Stimulated activated CD8-positive, alpha-beta memory T cell treated with anti-CD3 and anti-CD28 coated beads, Interleukin-15, amount 100 ng/mL, for 4 hours (primary cell): ENCODE results near the gene MAL.

Experiments
- DNase-seq, 2 donors: peaks; one replicate each; pipeline ENCODE4 v3.0.0-alpha.2; 2020; ENCODE audit warnings: low read depth in 2 of 2

MAL gene

GRCh38 chr2:94996305-94997100 lies 29.0 kb upstream of the MAL start:
- no peak for DNase-seq

GRCh38 chr2:94997981-94998930 lies 27.3 kb upstream of the MAL start:
- no peak for DNase-seq

GRCh38 chr2:94999431-94999883 lies 26.1 kb upstream of the MAL start:
- no peak for DNase-seq

DNA sequence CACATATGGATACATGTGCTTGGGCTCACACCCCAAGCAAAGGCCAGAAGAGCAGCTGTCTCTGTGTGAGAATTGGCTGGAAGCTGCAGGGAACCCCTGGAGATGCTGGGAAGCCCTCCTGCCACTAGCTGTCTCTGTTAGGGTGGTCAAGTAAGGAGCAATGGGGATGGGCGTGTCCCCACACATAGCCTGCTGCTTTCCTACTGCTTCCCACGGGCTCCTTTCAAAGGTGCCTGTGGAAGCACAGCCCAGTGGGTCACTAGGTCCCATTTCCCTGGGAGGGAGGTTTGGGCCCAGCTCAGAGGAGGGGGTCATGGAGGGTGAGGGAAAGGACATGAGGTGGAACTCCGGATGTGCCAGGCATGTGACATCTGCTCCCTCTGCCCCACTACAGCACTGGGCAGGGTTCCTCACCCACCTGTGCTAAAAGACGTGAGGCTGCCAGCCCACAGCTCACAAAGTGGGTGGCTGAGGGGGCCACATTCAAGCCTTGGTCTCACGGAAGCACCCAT lies 24.4 kb upstream of the MAL start:
- no peak for DNase-seq

DNA sequence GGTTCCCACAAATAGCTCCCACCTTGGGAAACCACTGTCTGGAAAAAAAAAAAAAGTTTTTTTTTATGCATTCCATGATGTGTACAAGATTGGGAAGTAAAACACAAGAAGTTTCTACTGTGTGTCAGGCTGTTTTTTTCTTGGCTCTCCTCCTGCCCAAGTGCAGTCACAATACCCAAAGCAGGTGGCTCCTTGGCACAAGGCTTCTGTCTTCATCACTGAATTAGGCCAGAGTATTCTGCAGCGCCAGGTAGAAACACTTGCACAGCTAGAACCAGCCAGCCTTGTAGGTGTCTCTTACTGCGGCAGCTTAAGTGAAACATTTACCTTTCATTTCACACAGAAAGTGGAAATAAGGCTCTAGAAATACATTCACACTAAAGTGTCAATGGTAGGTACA lies 23.8 kb upstream of the MAL start:
- DNase-seq, result no peak

- no peak for DNase-seq
Observed at GRCh38 chr2:95002498-95002897, 23.0 kb upstream of the MAL start.

- no peak for DNase-seq
Observed at GRCh38 chr2:95004287-95004686, 21.2 kb upstream of the MAL start.

- DNase-seq, result no peak
Observed at GRCh38 chr2:95004711-95005110, 20.8 kb upstream of the MAL start.

DNA sequence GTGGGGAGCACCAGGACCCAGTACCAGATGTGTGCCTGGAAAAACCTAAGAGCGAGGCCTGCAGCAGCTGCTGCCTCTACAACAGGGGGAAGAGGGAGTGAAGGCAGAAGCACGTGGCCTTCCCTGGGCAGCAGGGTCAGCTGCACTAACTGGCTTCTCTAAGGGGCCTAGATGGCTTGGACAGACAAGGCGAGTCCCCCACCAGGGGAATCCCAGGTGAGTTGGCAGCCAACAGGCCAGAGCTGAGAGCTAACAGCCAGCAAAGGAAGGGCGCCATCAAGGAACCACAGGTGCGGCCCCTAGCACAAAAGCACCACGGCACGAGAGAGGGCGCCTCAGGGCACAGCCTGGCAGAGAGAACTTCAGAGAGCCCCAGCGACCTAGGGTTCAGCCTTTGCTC lies 19.8 kb upstream of the MAL start:
- DNase-seq, result no peak

- DNase-seq, result no peak
Observed at GRCh38 chr2:95006588-95006987, 18.9 kb upstream of the MAL start.

GRCh38 chr2:95007031-95007609 lies 18.4 kb upstream of the MAL start:
- no peak for DNase-seq

DNA sequence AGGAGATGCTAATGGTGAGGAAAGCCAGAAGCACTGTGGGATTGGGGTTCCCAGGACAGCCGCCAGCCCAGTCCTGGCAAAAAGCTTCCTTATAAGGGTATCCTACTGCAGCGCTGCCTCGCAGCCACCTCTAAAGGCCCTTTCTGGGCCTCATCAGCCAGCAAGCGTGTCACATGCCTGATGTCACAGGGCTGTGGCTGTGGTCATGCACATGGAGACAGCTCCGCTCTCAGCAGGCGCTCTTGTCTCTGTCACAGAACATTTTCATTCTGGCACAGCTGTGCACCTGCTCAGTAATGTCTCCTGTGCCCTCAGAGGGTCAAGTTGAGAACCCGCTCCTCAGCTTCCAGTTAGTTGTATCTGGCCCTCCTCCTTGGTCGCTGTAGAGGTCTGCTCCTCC lies 17.7 kb upstream of the MAL start:
- no peak for DNase-seq

GRCh38 chr2:95008306-95008705 lies 17.2 kb upstream of the MAL start:
- no peak for DNase-seq

GRCh38 chr2:95008996-95009395 lies 16.5 kb upstream of the MAL start:
- no peak for DNase-seq

DNA sequence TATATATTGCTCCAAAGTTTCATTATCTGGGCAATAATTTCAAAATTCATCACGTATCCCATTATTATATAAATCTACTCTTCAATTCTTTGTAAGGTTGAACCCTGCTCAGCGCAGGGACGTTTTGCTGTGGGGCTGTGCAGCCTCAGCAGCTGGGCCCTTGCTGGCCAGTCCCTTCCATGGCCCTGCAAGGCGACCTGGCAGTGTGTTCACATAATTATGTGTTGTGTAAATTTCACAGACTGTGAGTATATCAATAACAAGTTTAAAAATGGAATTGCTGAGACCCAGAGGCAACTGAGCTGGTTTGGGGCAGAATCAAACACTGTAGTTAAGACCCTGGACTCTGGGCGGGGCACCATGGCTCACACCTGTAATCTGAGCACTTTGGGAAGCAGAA lies 16.1 kb upstream of the MAL start:
- DNase-seq, result no peak

- no peak for DNase-seq
Observed at GRCh38 chr2:95010126-95010525, 15.4 kb upstream of the MAL start.

GRCh38 chr2:95010718-95011117 lies 14.8 kb upstream of the MAL start:
- no peak for DNase-seq

DNA sequence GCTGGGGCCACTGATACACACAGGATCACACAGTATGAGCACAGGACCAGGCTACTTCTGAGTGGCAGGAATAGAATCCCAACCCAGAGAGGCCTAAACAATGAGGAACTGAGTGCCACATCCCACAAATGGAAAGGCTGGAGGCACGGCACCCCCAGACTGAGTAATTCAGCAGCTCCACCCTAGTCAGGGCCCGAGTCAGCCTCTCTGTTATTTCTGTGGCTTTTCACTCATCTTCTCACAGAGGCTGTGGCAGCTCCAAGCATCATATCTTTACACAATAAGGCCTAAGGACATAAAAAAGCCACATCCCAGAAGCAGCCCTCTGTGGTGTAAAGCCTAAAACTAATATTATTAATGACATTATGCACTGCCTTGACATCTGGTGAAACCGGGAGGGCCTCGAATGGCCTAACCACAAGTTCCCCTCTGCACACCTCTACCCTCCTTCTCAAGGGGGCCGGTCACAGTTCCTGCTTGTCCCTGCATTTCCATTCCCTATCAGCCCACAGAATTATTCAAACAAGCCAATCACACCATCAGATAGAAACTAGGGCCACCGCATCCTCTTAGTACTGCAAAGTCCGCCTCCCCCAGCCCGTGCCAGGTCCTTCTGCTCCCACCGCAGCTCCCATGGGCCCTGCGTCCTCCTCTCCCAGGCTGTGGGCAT lies 12.5 kb upstream of the MAL start:
- no peak for DNase-seq

DNA sequence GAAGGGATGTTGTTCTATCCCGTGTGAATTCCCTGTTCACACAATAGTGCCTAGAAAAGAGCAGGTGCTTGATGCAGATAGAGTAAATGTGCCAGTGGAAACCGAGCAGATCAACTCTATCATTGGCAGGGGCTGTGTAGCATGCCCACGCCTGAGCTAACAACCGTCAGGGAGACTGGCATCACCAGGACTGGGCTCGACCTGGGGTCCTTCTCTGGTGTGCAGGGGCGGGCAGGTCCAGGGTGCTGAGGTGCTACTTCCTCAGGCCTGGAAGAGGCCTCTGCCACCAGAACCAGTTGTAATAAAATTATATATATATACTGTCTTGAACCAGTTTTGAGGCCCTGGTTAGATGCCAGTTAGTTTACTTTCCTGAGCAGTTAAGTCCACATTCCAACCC lies 11.8 kb upstream of the MAL start:
- no peak for DNase-seq

GRCh38 chr2:95014126-95014708 lies 11.3 kb upstream of the MAL start:
- DNase-seq, result no peak

GRCh38 chr2:95015261-95015912 lies 10.1 kb upstream of the MAL start:
- DNase-seq, result no peak
